C4-2B (cell line): ENCODE data around the gene BCL2L13.

ENCODE experiments used
- ZFX ChIP-seq: fragments of 450-650 bp; IDR thresholded peaks from 2 replicates; pipeline ENCODE4 v1.6.1; 2017
- TF ChIP-seq, protein P1 (sequence below): fragments of 450-650 bp; conservative IDR thresholded peaks from 2 replicates; pipeline ENCODE4 v1.5.1; 2017; ENCODE audit warnings: mild to moderate bottlenecking

DNA sequence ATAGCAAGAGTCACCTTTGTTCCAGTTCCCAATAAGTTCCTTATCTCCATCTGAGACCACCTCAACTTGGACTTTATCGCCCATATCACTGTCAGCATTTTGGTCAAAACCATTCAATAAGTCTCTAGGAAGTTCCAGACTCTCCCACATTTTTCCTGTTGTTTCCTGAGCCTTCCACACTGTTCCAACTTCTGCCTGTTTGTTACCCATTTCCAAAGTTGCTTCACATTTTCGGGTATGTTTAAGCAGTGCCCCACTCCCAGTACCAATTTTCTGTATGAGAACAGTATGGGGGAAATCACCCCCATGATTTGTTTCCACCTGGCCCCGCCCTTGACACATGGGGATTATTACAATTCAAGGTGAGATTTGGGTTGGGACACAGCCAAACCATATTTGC is 26.7 kb downstream of the BCL2L13 start:
- TF ChIP-seq, protein P1, sequence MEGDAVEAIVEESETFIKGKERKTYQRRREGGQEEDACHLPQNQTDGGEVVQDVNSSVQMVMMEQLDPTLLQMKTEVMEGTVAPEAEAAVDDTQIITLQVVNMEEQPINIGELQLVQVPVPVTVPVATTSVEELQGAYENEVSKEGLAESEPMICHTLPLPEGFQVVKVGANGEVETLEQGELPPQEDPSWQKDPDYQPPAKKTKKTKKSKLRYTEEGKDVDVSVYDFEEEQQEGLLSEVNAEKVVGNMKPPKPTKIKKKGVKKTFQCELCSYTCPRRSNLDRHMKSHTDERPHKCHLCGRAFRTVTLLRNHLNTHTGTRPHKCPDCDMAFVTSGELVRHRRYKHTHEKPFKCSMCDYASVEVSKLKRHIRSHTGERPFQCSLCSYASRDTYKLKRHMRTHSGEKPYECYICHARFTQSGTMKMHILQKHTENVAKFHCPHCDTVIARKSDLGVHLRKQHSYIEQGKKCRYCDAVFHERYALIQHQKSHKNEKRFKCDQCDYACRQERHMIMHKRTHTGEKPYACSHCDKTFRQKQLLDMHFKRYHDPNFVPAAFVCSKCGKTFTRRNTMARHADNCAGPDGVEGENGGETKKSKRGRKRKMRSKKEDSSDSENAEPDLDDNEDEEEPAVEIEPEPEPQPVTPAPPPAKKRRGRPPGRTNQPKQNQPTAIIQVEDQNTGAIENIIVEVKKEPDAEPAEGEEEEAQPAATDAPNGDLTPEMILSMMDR, result no peak
- no peak for TF ChIP-seq ZFX
